Measurements from ENCODE around the gene EIF3CL.
"Not testable (repeated sequence)": the region's sequence is repeated elsewhere in the genome, so short reads cannot be mapped to it uniquely, and the experiment has no call there.

EIF3CL gene

DNA sequence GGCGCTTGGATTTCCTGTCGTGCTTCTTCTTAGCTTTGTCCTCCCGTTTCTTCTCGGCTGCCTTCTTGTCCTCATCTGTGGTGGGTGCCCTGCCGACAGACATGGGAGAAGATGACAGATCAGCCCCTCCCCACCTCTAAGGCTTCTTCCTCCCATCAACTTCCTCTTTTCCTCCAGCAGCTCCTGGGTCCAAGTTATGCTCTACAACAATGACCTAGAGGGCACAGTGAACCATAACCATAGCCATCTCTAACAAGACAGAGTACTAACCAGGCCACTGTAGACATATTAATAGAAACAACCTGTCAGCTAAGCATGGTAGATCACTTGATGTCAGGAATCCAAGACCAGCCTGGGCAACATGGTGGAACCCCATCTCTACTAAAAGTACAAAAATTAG, 11.6 kb downstream of the EIF3CL start:
- H3K4me3 ChIP-seq (ENCODE audit: low read depth, low read length); H2AFZ ChIP-seq (ENCODE audit: low read length, unreplicated experiment); H3K4me1 ChIP-seq (ENCODE audit: control insufficient read depth, insufficient read depth, low read length, unreplicated experiment); H3K36me3 ChIP-seq (ENCODE audit: insufficient read depth, low read length); H3K27ac ChIP-seq (ENCODE audit: low read depth, low read length); H3K79me2 ChIP-seq (ENCODE audit: control insufficient read depth, insufficient read depth, low read length, unreplicated experiment); H3K27me3 ChIP-seq (ENCODE audit: insufficient read depth, low read length): not testable (repeated sequence)

DNA sequence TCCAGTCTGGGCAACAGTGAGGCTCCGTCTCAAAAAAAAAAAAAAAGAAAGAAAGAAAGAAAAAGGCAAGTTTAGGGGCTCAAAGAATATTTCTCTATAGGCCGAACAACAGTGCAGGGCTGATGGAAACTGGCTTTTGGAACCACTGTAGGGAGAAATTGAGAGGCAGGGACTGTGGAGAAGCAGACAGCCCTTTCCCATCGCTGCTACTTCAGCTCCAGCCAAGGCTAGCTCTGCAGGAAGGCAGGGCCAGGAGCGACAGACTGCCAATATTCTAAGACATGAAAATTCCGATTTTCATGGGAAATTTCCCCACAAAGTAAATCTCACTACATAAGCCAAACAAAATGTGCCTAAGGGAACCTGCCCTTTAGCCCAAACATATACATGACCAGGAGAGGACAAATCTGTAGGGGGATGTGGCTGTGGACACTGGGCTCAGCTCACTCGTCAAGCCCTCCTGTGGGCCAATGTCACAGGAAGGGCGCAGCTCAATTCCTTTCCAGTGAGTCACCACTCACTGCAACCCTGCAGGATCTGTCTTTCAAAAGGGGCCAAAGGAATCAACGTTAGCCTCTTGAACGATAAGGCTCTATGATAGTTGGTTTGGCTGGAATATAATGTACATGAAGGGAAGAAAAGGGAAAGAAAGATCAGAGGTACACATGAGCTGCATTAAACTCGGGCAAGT, 21.3 kb downstream of the EIF3CL start:
- not testable (repeated sequence) for H2AFZ ChIP-seq (ENCODE audit: low read length, unreplicated experiment); H3K4me3 ChIP-seq (ENCODE audit: low read depth, low read length); H3K27ac ChIP-seq (ENCODE audit: low read depth, low read length); H3K36me3 ChIP-seq (ENCODE audit: insufficient read depth, low read length); H3K4me1 ChIP-seq (ENCODE audit: control insufficient read depth, insufficient read depth, low read length, unreplicated experiment); H3K79me2 ChIP-seq (ENCODE audit: control insufficient read depth, insufficient read depth, low read length, unreplicated experiment); H3K27me3 ChIP-seq (ENCODE audit: insufficient read depth, low read length)

DNA sequence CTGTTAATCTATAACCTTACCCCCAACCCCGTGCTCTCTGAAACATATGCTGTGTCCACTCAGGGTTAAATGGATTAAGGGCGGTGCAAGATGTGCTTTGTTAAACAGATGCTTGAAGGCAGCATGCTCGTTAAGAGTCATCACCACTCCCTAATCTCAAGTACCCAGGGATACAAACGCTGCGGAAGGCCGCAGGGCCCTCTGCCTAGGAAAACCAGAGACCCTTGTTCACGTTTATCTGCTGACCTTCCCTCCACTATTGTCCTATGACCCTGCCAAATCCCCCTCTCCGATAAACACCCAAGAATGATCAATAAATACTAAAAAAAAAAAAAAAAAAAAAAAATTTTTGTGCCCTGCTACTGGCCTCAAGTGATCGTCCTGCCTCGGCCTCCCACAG, 25.8 kb downstream of the EIF3CL start:
- H3K27ac ChIP-seq (ENCODE audit: low read depth, low read length): not testable (repeated sequence)

DNA sequence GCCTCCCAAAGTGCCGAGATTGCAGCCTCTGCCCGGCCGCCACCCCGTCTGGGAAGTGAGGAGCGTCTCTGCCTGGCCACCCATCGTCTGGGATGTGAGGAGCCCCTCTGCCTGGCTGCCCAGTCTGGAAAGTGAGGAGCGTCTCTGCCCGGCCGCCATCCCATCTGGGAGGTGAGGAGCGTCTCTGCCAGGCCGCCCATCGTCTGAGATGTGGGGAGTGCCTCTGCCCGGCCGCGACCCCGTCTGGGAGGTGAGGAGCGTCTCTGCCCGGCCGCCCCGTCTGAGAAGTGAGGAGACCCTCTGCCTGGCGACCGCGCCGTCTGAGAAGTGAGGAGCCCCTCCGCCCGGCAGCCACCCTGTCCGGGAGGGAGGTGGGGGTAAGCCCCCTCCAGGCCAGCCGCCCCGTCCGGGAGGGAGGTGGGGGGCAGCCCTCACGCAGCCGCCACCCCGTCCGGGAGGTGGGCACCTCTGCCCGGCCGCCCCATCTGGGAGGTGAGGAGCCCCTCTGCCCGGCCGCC, 26.5 kb downstream of the EIF3CL start:
- not testable (repeated sequence) for H3K36me3 ChIP-seq (ENCODE audit: insufficient read depth, low read length); H3K4me1 ChIP-seq (ENCODE audit: control insufficient read depth, insufficient read depth, low read length, unreplicated experiment); H3K4me3 ChIP-seq (ENCODE audit: low read depth, low read length); H3K27me3 ChIP-seq (ENCODE audit: insufficient read depth, low read length); H3K79me2 ChIP-seq (ENCODE audit: control insufficient read depth, insufficient read depth, low read length, unreplicated experiment); H2AFZ ChIP-seq (ENCODE audit: low read length, unreplicated experiment); H3K27ac ChIP-seq (ENCODE audit: low read depth, low read length)

More for the DNA sequence above, 25.8 kb downstream of the EIF3CL start:
- H3K27me3 ChIP-seq (ENCODE audit: insufficient read depth, low read length); H3K4me1 ChIP-seq (ENCODE audit: control insufficient read depth, insufficient read depth, low read length, unreplicated experiment); H3K79me2 ChIP-seq (ENCODE audit: control insufficient read depth, insufficient read depth, low read length, unreplicated experiment); H3K36me3 ChIP-seq (ENCODE audit: insufficient read depth, low read length); H3K4me3 ChIP-seq (ENCODE audit: low read depth, low read length); H2AFZ ChIP-seq (ENCODE audit: low read length, unreplicated experiment): not testable (repeated sequence)

DNA sequence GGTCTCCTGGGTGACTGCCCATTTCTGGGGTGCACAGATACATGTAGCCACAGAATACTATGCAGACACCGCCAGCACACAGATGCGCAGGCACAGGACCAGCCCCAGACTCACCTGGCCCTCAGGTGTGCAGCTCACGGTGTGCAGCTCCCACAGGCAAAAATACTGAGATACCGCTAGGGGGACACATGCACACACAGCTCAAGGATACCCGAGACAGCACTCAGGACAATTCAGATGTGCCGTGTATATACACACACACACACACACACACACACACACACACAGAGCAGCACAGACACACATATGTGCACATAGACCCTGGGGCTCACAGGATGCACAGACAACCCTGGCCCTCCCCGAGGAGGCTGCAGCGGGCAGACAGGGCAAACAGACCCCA, 28.5 kb downstream of the EIF3CL start:
- H3K27me3 ChIP-seq (ENCODE audit: insufficient read depth, low read length); H3K79me2 ChIP-seq (ENCODE audit: control insufficient read depth, insufficient read depth, low read length, unreplicated experiment); H3K4me1 ChIP-seq (ENCODE audit: control insufficient read depth, insufficient read depth, low read length, unreplicated experiment); H3K36me3 ChIP-seq (ENCODE audit: insufficient read depth, low read length); H2AFZ ChIP-seq (ENCODE audit: low read length, unreplicated experiment); H3K27ac ChIP-seq (ENCODE audit: low read depth, low read length); H3K4me3 ChIP-seq (ENCODE audit: low read depth, low read length): not testable (repeated sequence)

DNA sequence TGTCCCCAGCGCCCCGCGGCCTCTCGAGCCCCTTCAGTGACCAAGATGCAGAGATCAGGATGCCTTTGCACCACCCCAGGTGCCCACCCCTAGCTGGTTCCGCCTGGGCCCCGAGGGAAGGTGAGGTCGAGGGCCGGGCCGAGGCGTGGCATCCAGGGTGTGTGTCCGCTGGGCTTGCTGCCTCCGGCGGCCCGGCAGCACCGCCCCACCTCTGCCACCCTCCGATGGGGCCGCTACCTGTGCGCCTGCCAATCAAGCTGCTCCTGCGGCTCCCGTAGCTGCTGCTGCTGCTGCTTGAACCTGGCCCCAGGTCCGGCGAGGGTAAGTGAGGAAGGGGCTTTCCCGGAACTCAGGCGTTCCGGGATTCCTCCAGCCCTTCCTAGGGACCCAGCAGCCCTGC, 29.4 kb downstream of the EIF3CL start:
- H3K27ac ChIP-seq (ENCODE audit: low read depth, low read length); H3K4me1 ChIP-seq (ENCODE audit: control insufficient read depth, insufficient read depth, low read length, unreplicated experiment); H3K79me2 ChIP-seq (ENCODE audit: control insufficient read depth, insufficient read depth, low read length, unreplicated experiment); H3K4me3 ChIP-seq (ENCODE audit: low read depth, low read length); H2AFZ ChIP-seq (ENCODE audit: low read length, unreplicated experiment); H3K27me3 ChIP-seq (ENCODE audit: insufficient read depth, low read length); H3K36me3 ChIP-seq (ENCODE audit: insufficient read depth, low read length): not testable (repeated sequence)

DNA sequence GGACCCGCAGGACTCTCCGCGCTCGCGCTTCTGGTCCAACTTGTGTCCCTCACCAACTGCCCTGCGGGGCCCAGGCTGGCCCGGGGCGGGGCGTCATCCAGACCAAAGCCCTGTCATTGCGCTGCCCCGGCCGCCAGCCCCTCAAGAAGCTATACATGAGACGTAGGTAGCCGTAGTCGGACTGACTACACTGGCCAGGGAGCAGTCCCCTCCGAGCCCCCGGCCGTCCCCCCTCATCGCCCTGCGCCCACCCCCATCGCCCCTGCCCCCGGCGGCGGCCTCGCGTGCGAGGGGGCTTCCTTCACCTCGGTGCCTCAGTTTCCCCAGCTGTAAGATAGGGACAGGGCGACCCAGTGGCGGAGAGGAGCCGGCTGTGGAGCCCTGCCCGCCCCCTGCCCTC, 35.7 kb downstream of the EIF3CL start:
- not testable (repeated sequence) for H3K4me3 ChIP-seq (ENCODE audit: low read depth, low read length); H2AFZ ChIP-seq (ENCODE audit: low read length, unreplicated experiment); H3K4me1 ChIP-seq (ENCODE audit: control insufficient read depth, insufficient read depth, low read length, unreplicated experiment); H3K36me3 ChIP-seq (ENCODE audit: insufficient read depth, low read length); H3K79me2 ChIP-seq (ENCODE audit: control insufficient read depth, insufficient read depth, low read length, unreplicated experiment); H3K27me3 ChIP-seq (ENCODE audit: insufficient read depth, low read length); H3K27ac ChIP-seq (ENCODE audit: low read depth, low read length)

DNA sequence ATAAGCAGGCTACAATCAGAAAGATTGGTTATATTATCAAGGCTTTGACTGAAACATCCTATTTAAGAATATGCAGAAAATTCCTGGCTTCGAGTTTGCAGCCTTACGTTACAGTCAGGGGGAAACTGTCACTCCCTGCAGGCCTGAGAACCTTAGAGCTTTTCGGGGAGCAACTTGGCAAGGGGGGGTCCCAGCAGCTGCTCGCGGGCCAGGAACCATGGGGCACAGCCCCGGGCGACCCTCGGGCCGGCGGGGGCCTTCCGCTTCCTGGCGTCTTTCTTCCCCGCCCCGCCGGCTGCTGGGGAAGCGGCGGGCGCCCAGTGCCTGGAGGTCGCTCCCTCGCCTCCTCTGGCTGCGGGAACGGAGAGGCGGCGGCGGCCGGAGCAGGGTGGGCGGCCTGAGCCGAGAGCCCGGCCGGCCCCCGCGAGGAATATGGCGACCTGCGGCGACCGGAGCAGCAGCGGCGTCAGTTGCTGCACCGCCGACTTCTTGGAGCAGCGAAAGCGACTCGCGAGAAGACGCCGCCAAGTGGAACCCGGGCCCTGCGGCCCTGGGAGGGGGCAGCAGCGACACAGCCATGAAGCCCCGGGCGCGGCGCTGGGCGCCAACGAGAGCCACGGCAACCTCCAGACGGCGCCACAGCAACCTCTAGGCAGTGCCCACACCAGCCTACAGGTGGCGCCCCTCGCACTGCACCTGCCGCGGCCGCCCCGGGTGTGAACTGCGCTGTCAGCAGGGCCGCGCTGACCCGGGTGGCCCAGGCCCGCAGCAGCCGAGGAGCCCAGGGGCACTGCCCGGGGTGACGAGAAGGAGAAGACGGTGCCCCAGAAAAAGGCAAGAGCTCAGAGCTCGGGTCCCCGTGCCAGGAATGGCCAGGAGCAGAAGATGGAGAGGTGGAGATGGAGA, 39.1 kb downstream of the EIF3CL start:
- H3K79me2 ChIP-seq (ENCODE audit: control insufficient read depth, insufficient read depth, low read length, unreplicated experiment); H3K36me3 ChIP-seq (ENCODE audit: insufficient read depth, low read length); H3K27ac ChIP-seq (ENCODE audit: low read depth, low read length); H3K27me3 ChIP-seq (ENCODE audit: insufficient read depth, low read length); H3K4me3 ChIP-seq (ENCODE audit: low read depth, low read length); H2AFZ ChIP-seq (ENCODE audit: low read length, unreplicated experiment); H3K4me1 ChIP-seq (ENCODE audit: control insufficient read depth, insufficient read depth, low read length, unreplicated experiment): not testable (repeated sequence)

DNA sequence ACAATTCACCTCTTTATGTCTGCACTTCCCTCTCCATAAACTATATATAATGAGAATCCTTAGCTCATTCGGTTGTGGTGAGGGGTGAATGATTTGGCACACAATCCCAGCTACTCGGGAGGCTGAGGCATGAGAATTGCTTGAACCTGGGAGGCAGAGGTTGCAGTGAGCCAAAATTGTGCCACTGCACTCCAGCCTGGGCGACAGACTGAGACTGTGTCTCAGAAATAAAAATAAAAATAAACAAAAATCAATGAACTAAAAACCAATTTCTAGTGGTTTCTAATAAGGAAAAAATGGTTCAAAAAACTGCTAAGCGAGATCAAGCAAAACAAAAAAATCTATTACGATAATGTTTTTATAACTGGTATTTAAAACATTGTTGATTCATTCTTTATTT, 40.2 kb downstream of the EIF3CL start, which contains the start of gene NPIPB6:
TSS of gene NPIPB6 (minus strand) at position 101 of the 400 bp plus-strand sequence. CDS start 686 bp downstream, outside the sequence.
- not testable (repeated sequence) for H2AFZ ChIP-seq (ENCODE audit: low read length, unreplicated experiment); H3K27me3 ChIP-seq (ENCODE audit: insufficient read depth, low read length); H3K36me3 ChIP-seq (ENCODE audit: insufficient read depth, low read length); H3K4me1 ChIP-seq (ENCODE audit: control insufficient read depth, insufficient read depth, low read length, unreplicated experiment); H3K79me2 ChIP-seq (ENCODE audit: control insufficient read depth, insufficient read depth, low read length, unreplicated experiment); H3K27ac ChIP-seq (ENCODE audit: low read depth, low read length); H3K4me3 ChIP-seq (ENCODE audit: low read depth, low read length)

DNA sequence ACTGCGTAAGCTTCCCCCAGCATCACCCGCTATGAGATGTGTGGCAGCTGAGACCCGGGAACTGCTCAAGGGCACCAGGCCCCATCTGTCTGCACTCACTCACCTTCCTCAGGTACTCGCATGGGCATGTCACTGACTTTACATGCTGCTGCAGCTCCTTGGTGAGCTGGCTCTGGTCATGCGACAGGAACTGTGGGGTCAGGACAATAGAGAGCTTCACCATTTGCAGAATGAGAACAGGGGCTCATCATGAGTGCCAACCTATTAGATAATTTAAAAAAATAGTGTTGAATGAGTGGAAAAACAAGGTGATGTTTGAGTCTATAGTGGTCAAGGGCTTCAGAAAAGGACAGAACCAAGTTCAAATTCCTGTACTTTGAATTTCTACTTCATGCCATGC, 41.0 kb downstream of the EIF3CL start:
- not testable (repeated sequence) for H3K4me3 ChIP-seq (ENCODE audit: low read depth, low read length); H3K4me1 ChIP-seq (ENCODE audit: control insufficient read depth, insufficient read depth, low read length, unreplicated experiment); H2AFZ ChIP-seq (ENCODE audit: low read length, unreplicated experiment); H3K27ac ChIP-seq (ENCODE audit: low read depth, low read length); H3K36me3 ChIP-seq (ENCODE audit: insufficient read depth, low read length); H3K79me2 ChIP-seq (ENCODE audit: control insufficient read depth, insufficient read depth, low read length, unreplicated experiment); H3K27me3 ChIP-seq (ENCODE audit: insufficient read depth, low read length)

DNA sequence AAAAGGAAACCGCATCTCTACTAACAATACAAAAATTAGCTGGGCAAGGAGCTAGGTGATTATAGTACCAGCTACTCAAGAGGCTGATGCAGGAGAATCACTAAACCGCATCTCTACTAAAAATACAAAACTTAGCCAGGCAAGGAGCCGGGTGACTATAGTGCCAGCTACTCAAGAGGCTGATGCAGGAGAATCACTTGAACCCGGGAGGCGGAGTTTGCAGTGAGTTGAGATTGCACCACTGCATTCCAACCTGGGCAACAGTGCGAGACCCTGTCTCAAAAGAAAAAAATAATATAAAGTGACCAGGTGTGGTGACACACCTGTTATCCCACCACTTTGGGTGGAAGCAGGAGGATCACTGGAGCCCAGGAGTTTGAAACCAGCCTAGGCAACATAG, 65.4 kb downstream of the EIF3CL start:
- H3K4me3 ChIP-seq (ENCODE audit: low read depth, low read length); H3K36me3 ChIP-seq (ENCODE audit: insufficient read depth, low read length); H3K79me2 ChIP-seq (ENCODE audit: control insufficient read depth, insufficient read depth, low read length, unreplicated experiment); H3K4me1 ChIP-seq (ENCODE audit: control insufficient read depth, insufficient read depth, low read length, unreplicated experiment); H2AFZ ChIP-seq (ENCODE audit: low read length, unreplicated experiment); H3K27ac ChIP-seq (ENCODE audit: low read depth, low read length); H3K27me3 ChIP-seq (ENCODE audit: insufficient read depth, low read length): not testable (repeated sequence)

Measured in ACC112 (cell line).